ENCODE measurements around the gene FGF9.

FGF9 gene

GRCh38 chr13:21739771-21740170, 68.9 kb downstream of the FGF9 start:
- Histone ChIP-seq H3K27ac (no peak overlapping the region), H3K4me3 (ENCODE audit: low read depth in 1 of 2, low read length in 1 of 2) (no peak overlapping the region)

GRCh38 chr13:21741396-21741979, 70.6 kb downstream of the FGF9 start:
- Histone ChIP-seq H3K4me1 (ENCODE audit: control insufficient read depth in 1 of 2, insufficient read depth in 1 of 2, low read depth in 1 of 2, low read length in 1 of 2) (no peaks in the 10 kb centered on the region), H3K27me3 (peaks cover 24% of the 10 kb centered on the region), H3K9me3 (no peaks in the 10 kb centered on the region), H3K36me3 (no peaks in the 10 kb centered on the region), H3K27ac (no peak overlapping the region), H3K4me3 (ENCODE audit: low read depth in 1 of 2, low read length in 1 of 2) (no peak overlapping the region)
- TF ChIP-seq CTCF (IDR thresholded peaks at IDR 0.05): no peak

More at GRCh38 chr13:21739771-21740170, 68.9 kb downstream of the FGF9 start:
- H3K36me3 ChIP-seq: no peaks in the 10 kb centered on the region
- no peaks in the 10 kb centered on the region for H3K4me1 ChIP-seq (ENCODE audit: control insufficient read depth in 1 of 2, insufficient read depth in 1 of 2, low read depth in 1 of 2, low read length in 1 of 2)
- TF ChIP-seq CTCF (IDR thresholded peaks at IDR 0.05): no peak
- no peaks in the 10 kb centered on the region for H3K9me3 ChIP-seq
- peaks cover 31% of the 10 kb centered on the region for H3K27me3 ChIP-seq

GRCh38 chr13:21742096-21742495, 71.2 kb downstream of the FGF9 start:
- H3K9me3 ChIP-seq: no peaks in the 10 kb centered on the region
- H3K27me3 ChIP-seq: peaks cover 19% of the 10 kb centered on the region

GRCh38 chr13:21744149-21744548, 73.3 kb downstream of the FGF9 start:
- TF ChIP-seq CTCF (IDR thresholded peaks at IDR 0.05): no peak
- Histone ChIP-seq H3K36me3 (no peaks in the 10 kb centered on the region), H3K4me3 (ENCODE audit: low read depth in 1 of 2, low read length in 1 of 2) (no peak overlapping the region), H3K9me3 (no peaks in the 10 kb centered on the region), H3K27me3 (peaks cover 15% of the 10 kb centered on the region), H3K27ac (no peak overlapping the region), H3K4me1 (ENCODE audit: control insufficient read depth in 1 of 2, insufficient read depth in 1 of 2, low read depth in 1 of 2, low read length in 1 of 2) (no peaks in the 10 kb centered on the region)

More at GRCh38 chr13:21742096-21742495, 71.2 kb downstream of the FGF9 start:
- Histone ChIP-seq H3K4me3 (ENCODE audit: low read depth in 1 of 2, low read length in 1 of 2) (no peak overlapping the region), H3K36me3 (no peaks in the 10 kb centered on the region), H3K27ac (no peak overlapping the region), H3K4me1 (ENCODE audit: control insufficient read depth in 1 of 2, insufficient read depth in 1 of 2, low read depth in 1 of 2, low read length in 1 of 2) (no peaks in the 10 kb centered on the region)
- no peak for TF ChIP-seq CTCF (IDR thresholded peaks at IDR 0.05)

GRCh38 chr13:21745307-21745706, 74.4 kb downstream of the FGF9 start:
- H3K27ac ChIP-seq: no peak overlapping the region
- peaks cover 15% of the 10 kb centered on the region for H3K27me3 ChIP-seq
- no peak overlapping the region for H3K4me3 ChIP-seq (ENCODE audit: low read depth in 1 of 2, low read length in 1 of 2)
- no peaks in the 10 kb centered on the region for H3K9me3 ChIP-seq
- TF ChIP-seq CTCF (IDR thresholded peaks at IDR 0.05): no peak
- H3K36me3 ChIP-seq: no peaks in the 10 kb centered on the region
- no peaks in the 10 kb centered on the region for H3K4me1 ChIP-seq (ENCODE audit: control insufficient read depth in 1 of 2, insufficient read depth in 1 of 2, low read depth in 1 of 2, low read length in 1 of 2)

Measured in neutrophil (primary cell).